PC-3 (cell line): ENCODE results near the gene GALNT18. TPM values are rescaled to one million over a fixed set of nuclear protein-coding genes. Genes with fewer than 3 reads are reported as not detected.

ENCODE experiments used
- ATAC-seq: fragments of 200-7000 bp; cut with Tn5 transposase; 2 replicates; pipeline ENCODE4 v1.9.1; 2020; ENCODE audit warnings: mild to moderate bottlenecking, moderate library complexity
- BruUV-seq: library from RNA; stranded (reverse); fragments of 400-500 nt; replicated peaks from 2 replicates; lab custom pipeline; 2021; lab: Mats Ljungman, UMichigan
- CTCF ChIA-PET: fragments of 300-600 bp; sonication (Branson Sonifier 250); formaldehyde crosslinking; loops from one replicate; lab custom pipeline; 2022; ENCODE audit warnings: antibody characterized with exemption; lab: Charles Lee
- POLR2A ChIA-PET: fragments of 300-600 bp; sonication (Branson Sonifier 250); formaldehyde crosslinking; loops from one replicate; lab custom pipeline; 2022; ENCODE audit warnings: antibody characterized with exemption; ENCODE audit not compliant: unreplicated experiment; lab: Charles Lee
- DNase-seq: peaks from one replicate; pipeline ENCODE4 v3.0.0-alpha.2; 2015
- H2AFZ ChIP-seq: fragments of 300-600 bp; sonication (generic); 2 replicates; pipeline ENCODE4 v1.6.0; 2016; ENCODE audit warnings: antibody characterized with exemption, low read length
- H3F3A ChIP-seq: fragments of 300-600 bp; sonication (generic); one replicate; pipeline ENCODE4 v1.6.0; 2017; ENCODE audit warnings: antibody characterized with exemption, low read length, control low read depth, mild to moderate bottlenecking; ENCODE audit not compliant: unreplicated experiment
- H3K27ac ChIP-seq: fragments of 300-600 bp; sonication (generic); 2 replicates; pipeline ENCODE4 v1.5.1; 2016; ENCODE audit warnings: mild to moderate bottlenecking, low read length
- H3K27me3 ChIP-seq: fragments of 300-600 bp; sonication (generic); 2 replicates; pipeline ENCODE4 v1.6.1; 2016; ENCODE audit warnings: low read length, mixed read lengths
- H3K36me3 ChIP-seq: fragments of 300-600 bp; sonication (generic); 2 replicates; pipeline ENCODE4 v1.6.1; 2016; ENCODE audit warnings: low read depth, mixed run types, low read length, mixed read lengths
- H3K4me1 ChIP-seq: fragments of 300-600 bp; sonication (generic); 2 replicates; pipeline ENCODE4 v1.5.1; 2016; ENCODE audit warnings: low read length; ENCODE audit not compliant: insufficient read depth
- H3K4me2 ChIP-seq: fragments of 300-600 bp; sonication (generic); 2 replicates; pipeline ENCODE4 v1.6.0; 2016; ENCODE audit warnings: low read length
- H3K4me3 ChIP-seq: fragments of 300-600 bp; sonication (generic); 2 replicates; pipeline ENCODE4 v1.5.1; 2016; ENCODE audit warnings: mild to moderate bottlenecking, low read length, mixed read lengths
- H3K79me2 ChIP-seq: fragments of 300-600 bp; sonication (generic); 2 replicates; pipeline ENCODE4 v1.6.1; 2017; ENCODE audit warnings: low read length, mixed read lengths
- H3K9ac ChIP-seq: fragments of 300-600 bp; sonication (generic); 2 replicates; pipeline ENCODE4 v1.6.0; 2016; ENCODE audit warnings: mild to moderate bottlenecking, low read length
- H3K9me2 ChIP-seq: fragments of 300-600 bp; sonication (generic); replicated peaks from 2 replicates; pipeline ENCODE4 v1.6.1; 2016; ENCODE audit warnings: mixed run types, low read length, mixed read lengths
- H3K9me3 ChIP-seq: fragments of 300-600 bp; sonication (generic); 2 replicates; pipeline ENCODE4 v1.6.1; 2016; ENCODE audit warnings: low read length, mixed read lengths
- H4K20me1 ChIP-seq: fragments of 300-600 bp; sonication (generic); 2 replicates; pipeline ENCODE4 v1.6.1; 2016; ENCODE audit warnings: low read length, mixed read lengths
- EZH2 ChIP-seq: fragments of 300-600 bp; sonication (generic); IDR thresholded peaks from one replicate; pipeline ENCODE4 v1.6.1; 2017; ENCODE audit warnings: antibody characterized with exemption, mild to moderate bottlenecking, low read length; ENCODE audit not compliant: unreplicated experiment
- EZH2phosphoT487 ChIP-seq: fragments of 300-600 bp; sonication (generic); IDR thresholded peaks from 2 replicates; pipeline ENCODE4 v1.6.1; 2018; ENCODE audit warnings: mild to moderate bottlenecking, antibody characterized with exemption, low read length, borderline replicate concordance
- intact Hi-C: fragments of 100-400 bp; cut with micrococcal nuclease; formaldehyde crosslinking; loops from 2 replicates; pipeline ENCODE4 v1.9.0; 2023
- total RNA-seq: library from RNA; depleted of rRNA; stranded (reverse); fragments of >200 nt; gene quantifications from 2 replicates; pipeline ENCODE4 v1.2.3, GENCODE V29; 2014
- TF ChIP-seq, protein P1 (sequence below): fragments of 300-600 bp; sonication (generic); conservative IDR thresholded peaks from 2 replicates; pipeline ENCODE4 v1.5.1; 2017; ENCODE audit warnings: antibody characterized with exemption, low read depth, mild to moderate bottlenecking, low read length

The GALNT18 gene
- total RNA-seq, 1 experiment from 2014 or later = 34.5 TPM

DNA sequence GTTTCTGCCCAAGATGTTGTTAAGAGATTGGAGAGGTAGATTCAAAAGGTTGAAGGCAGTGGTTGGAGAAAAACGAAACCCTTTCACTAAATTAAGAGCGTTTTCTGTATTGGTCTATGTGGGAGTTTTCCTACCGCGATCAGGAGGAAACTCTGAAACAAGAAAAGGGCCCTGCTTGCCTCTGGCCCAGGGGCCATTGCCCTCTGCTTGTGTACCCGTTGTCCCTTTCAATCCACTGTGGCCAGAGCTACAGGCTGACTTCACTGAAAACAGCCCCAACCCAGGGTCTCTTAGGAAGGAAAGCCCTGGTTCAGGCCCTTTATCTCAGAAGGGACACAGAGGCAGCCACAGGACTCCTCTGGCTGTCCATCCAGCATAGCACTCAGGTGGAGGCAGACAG is 367.8 kb downstream of the GALNT18 start:
- Histone ChIP-seq H3K9ac (no peak overlapping the region), H3K79me2 (no peaks in the 10 kb centered on the region), H3K4me1 (no peaks in the 10 kb centered on the region), H3K4me2 (no peak overlapping the region), H3K9me3 (no peaks in the 10 kb centered on the region), H3K9me2 (no peaks in the 10 kb centered on the region), H2AFZ (no peak overlapping the region), H3K27me3 (no peaks in the 10 kb centered on the region), H3K4me3 (no peak overlapping the region), H3F3A (no peaks in the 10 kb centered on the region), H4K20me1 (no peaks in the 10 kb centered on the region), H3K36me3 (no peaks in the 10 kb centered on the region), H3K27ac (no peak overlapping the region)
- DNase-seq (no peak), ATAC-seq (no peak)
- intact Hi-C loops = no loop called here
- POLR2A ChIA-PET = no interaction called here
- TF ChIP-seq EZH2phosphoT487 = no peak
- CTCF ChIA-PET = no interaction called here
- no TSS peak for BruUV-seq

DNA sequence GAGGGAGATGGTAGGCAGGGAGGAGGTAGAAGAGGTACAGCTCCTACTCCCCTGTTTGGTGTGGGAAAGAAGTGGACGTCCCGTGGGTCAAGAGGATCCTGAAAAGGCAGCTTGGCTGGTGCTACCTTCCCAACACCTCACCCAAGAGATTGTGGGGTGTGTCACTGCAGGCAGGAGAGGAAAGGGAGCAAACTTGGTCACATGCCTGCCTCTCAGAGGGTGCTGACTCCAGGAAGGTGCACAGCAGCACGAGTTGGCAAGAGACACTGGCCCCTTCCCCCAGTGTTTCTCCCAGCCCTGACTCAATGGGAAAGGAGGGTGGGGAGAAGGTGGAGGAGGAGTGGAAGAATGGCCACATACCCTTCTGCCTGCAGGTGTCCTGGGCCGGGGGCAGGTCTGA is 368.3 kb downstream of the GALNT18 start:
- Histone ChIP-seq H3K27ac (no peak overlapping the region), H3K4me3 (no peak overlapping the region), H2AFZ (no peak overlapping the region), H3K79me2 (no peaks in the 10 kb centered on the region), H3F3A (no peaks in the 10 kb centered on the region), H3K9me2 (no peaks in the 10 kb centered on the region), H3K27me3 (no peaks in the 10 kb centered on the region), H3K9ac (no peak overlapping the region), H3K4me1 (no peaks in the 10 kb centered on the region), H4K20me1 (no peaks in the 10 kb centered on the region), H3K9me3 (no peaks in the 10 kb centered on the region), H3K36me3 (no peaks in the 10 kb centered on the region), H3K4me2 (no peak overlapping the region)
- ATAC-seq = no peak
- intact Hi-C loops = no loop called here
- TF ChIP-seq, protein P1, sequence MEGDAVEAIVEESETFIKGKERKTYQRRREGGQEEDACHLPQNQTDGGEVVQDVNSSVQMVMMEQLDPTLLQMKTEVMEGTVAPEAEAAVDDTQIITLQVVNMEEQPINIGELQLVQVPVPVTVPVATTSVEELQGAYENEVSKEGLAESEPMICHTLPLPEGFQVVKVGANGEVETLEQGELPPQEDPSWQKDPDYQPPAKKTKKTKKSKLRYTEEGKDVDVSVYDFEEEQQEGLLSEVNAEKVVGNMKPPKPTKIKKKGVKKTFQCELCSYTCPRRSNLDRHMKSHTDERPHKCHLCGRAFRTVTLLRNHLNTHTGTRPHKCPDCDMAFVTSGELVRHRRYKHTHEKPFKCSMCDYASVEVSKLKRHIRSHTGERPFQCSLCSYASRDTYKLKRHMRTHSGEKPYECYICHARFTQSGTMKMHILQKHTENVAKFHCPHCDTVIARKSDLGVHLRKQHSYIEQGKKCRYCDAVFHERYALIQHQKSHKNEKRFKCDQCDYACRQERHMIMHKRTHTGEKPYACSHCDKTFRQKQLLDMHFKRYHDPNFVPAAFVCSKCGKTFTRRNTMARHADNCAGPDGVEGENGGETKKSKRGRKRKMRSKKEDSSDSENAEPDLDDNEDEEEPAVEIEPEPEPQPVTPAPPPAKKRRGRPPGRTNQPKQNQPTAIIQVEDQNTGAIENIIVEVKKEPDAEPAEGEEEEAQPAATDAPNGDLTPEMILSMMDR = no peak
- TF ChIP-seq EZH2 (no peak), EZH2phosphoT487 (no peak)
- ChIA-PET POLR2A (no interaction called here), CTCF (no interaction called here)
- no TSS peak for BruUV-seq
- no peak for DNase-seq

DNA sequence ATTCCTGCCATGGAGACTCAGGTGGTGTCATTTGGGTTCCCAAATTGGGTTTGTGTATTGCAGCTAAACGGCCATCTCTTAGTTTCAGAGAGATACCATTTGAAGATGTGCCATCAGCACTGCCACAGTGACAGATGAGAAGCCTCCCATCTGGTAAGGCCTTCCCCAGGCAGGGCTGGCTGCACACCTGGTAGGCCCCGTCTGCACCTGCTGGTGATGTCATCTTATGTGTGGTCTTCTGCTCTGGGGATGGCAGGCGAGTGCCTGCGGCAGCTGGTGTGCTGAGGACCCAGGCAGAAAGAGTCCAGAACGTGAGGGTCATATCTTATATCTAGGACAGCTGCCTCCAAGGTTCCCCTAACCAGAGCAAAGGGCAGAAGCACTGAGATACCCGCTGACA is 369.4 kb downstream of the GALNT18 start:
- H3F3A ChIP-seq = no peaks in the 10 kb centered on the region
- no peak overlapping the region for H3K4me3 ChIP-seq
- CTCF ChIA-PET = no interaction called here
- DNase-seq = no peak
- no peaks in the 10 kb centered on the region for H3K27me3 ChIP-seq
- no peaks in the 10 kb centered on the region for H3K9me3 ChIP-seq
- H3K9me2 ChIP-seq = no peaks in the 10 kb centered on the region
- no peaks in the 10 kb centered on the region for H3K4me1 ChIP-seq
- no peak overlapping the region for H3K27ac ChIP-seq
- BruUV-seq = no TSS peak
- POLR2A ChIA-PET = no interaction called here
- H3K9ac ChIP-seq = no peak overlapping the region
- no peaks in the 10 kb centered on the region for H3K79me2 ChIP-seq
- H2AFZ ChIP-seq = no peak overlapping the region
- intact Hi-C loops = no loop called here
- H4K20me1 ChIP-seq = no peaks in the 10 kb centered on the region
- H3K4me2 ChIP-seq = no peak overlapping the region
- H3K36me3 ChIP-seq = no peaks in the 10 kb centered on the region
- ATAC-seq = no peak
- TF ChIP-seq EZH2phosphoT487 (no peak), EZH2 (no peak)
- TF ChIP-seq, protein P1 = no peak
